Parathyroid adenoma (tissue), 2 donors: ENCODE results near the gene NCAN.

ENCODE experiments used
- H2AFZ ChIP-seq: fragments of 300-600 bp; sonication (generic); one replicate; pipeline ENCODE4 v1.7.0; 2017; ENCODE audit warnings: antibody characterized with exemption, mild to moderate bottlenecking
- H3K27ac ChIP-seq: fragments of 300-600 bp; sonication (generic); one replicate; pipeline ENCODE4 v1.7.0; 2017
- H3K27me3 ChIP-seq: fragments of 300-600 bp; sonication (generic); one replicate; pipeline ENCODE4 v1.7.0; 2017; ENCODE audit warnings: low read length; ENCODE audit not compliant: control insufficient read depth, insufficient read depth
- H3K36me3 ChIP-seq: fragments of 300-600 bp; sonication (generic); one replicate; pipeline ENCODE4 v1.7.0; 2017; ENCODE audit warnings: low read length; ENCODE audit not compliant: control insufficient read depth, insufficient read depth
- H3K4me1 ChIP-seq: fragments of 300-600 bp; sonication (generic); one replicate; pipeline ENCODE4 v1.7.0; 2017; ENCODE audit warnings: control low read depth
- H3K4me2 ChIP-seq: fragments of 300-600 bp; sonication (generic); one replicate; pipeline ENCODE4 v1.7.0; 2017; ENCODE audit warnings: low read length
- H3K4me3 ChIP-seq: fragments of 300-600 bp; sonication (generic); one replicate; pipeline ENCODE4 v1.7.0; 2017; ENCODE audit warnings: low read depth, low read length
- H3K79me2 ChIP-seq: fragments of 300-600 bp; sonication (generic); one replicate; pipeline ENCODE4 v1.7.0; 2017; ENCODE audit warnings: control low read depth
- H3K9ac ChIP-seq: fragments of 300-600 bp; sonication (generic); one replicate; pipeline ENCODE4 v1.7.0; 2017; ENCODE audit warnings: mild to moderate bottlenecking
- H3K9me3 ChIP-seq: fragments of 300-600 bp; sonication (generic); one replicate; pipeline ENCODE4 v1.7.0; 2017; ENCODE audit warnings: low read length; ENCODE audit not compliant: control insufficient read depth
- TF ChIP-seq, protein P1 (sequence below): fragments of 300-600 bp; sonication (generic); IDR thresholded peaks from one replicate; pipeline ENCODE4 v1.7.0; 2017; ENCODE audit warnings: antibody characterized with exemption, mild to moderate bottlenecking
- donor health status: primary hyperparathyroidism.

NCAN gene

DNA sequence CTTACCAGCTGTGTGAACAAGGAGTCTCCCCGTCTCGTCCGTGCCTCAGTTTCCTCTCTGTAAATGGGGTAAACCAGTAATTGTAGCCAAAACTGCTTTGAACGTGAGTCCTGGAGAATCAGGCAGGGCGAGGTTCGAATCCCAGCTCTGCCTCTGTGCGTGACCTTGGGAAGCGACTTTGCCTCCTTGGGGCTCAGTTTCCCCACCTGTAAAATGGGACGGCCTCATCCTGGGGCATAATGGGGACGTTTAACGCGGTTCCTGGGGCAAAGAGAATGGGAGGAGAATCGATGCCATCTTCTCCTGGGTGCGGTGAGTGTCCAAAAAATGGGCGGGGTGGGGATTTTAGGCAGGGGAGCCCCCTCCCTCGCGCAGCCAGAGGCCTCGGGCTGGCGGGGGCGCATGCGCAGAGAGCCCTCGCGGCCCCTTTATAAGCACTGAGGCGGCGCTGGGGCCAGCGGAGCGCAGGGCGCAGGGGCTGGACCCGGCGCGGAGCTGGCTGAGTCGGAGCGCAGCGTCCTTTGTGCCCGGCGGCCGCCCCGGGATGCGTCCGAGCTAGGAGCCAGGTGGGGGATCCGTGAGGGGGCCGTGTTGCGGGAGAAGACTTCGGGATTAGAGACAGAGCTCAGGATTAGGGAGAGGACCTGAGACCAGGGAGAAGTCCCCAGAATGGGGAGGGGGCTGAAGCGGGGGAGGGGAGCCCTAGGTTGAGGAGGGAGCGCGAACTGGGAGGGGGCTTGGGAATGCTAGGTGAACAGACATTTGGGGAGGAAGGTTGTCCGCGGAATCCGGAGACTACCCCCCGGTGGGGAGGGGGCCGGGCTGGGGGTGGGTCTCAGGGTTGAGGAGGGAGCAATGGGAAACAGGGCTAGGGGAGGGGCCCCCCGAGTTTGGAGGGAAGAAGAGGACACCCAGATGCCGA is at the start of gene NCAN:
NCAN (plus strand) TSS at position 460 of the 922 bp plus-strand sequence. CDS start 4,996 bp downstream, outside the sequence.
- peaks cover 7% of the 10 kb centered on the region for H3K27me3 ChIP-seq
- no peaks in the 10 kb centered on the region for H3K79me2 ChIP-seq
- H3K36me3 ChIP-seq, result no peaks in the 10 kb centered on the region
- H3K4me1 ChIP-seq, result no peaks in the 10 kb centered on the region
- no peaks in the 10 kb centered on the region for H3K9me3 ChIP-seq
- H3K27ac ChIP-seq, result no peak within 1 kb of the TSS
- H3K4me3 ChIP-seq, result no peak within 1 kb of the TSS
- H2AFZ ChIP-seq, result no peak within 1 kb of the TSS
- no peak within 1 kb of the TSS for H3K9ac ChIP-seq
- TF ChIP-seq, protein P1, sequence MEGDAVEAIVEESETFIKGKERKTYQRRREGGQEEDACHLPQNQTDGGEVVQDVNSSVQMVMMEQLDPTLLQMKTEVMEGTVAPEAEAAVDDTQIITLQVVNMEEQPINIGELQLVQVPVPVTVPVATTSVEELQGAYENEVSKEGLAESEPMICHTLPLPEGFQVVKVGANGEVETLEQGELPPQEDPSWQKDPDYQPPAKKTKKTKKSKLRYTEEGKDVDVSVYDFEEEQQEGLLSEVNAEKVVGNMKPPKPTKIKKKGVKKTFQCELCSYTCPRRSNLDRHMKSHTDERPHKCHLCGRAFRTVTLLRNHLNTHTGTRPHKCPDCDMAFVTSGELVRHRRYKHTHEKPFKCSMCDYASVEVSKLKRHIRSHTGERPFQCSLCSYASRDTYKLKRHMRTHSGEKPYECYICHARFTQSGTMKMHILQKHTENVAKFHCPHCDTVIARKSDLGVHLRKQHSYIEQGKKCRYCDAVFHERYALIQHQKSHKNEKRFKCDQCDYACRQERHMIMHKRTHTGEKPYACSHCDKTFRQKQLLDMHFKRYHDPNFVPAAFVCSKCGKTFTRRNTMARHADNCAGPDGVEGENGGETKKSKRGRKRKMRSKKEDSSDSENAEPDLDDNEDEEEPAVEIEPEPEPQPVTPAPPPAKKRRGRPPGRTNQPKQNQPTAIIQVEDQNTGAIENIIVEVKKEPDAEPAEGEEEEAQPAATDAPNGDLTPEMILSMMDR, result no peak
- H3K4me2 ChIP-seq, result no peak within 1 kb of the TSS

DNA sequence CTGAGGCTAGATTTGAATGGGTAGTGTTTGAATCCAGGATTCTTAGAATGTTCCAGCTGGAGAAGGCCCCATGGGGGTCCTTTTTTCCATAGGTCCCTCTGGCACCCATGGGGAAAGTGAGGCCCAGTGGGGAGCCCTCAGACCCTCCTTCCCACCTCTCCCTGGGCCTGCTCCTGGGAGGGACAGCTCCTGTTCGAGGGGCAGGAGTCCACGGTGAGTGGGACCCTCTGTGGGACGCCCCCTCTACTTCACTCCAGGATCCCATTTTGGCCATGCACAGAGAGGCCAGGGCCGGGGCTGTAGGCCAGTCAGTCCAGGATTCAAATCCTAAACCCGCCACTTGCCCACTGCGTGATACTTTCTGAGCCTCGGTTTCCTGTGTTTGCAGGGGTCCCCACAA is 49.3 kb upstream of the NCAN start:
- no peaks in the 10 kb centered on the region for H3K27me3 ChIP-seq
- no peak overlapping the region for H3K4me3 ChIP-seq
- H3K4me2 ChIP-seq, result no peak overlapping the region
- H3K9me3 ChIP-seq, result no peaks in the 10 kb centered on the region
- H3K36me3 ChIP-seq, result no peaks in the 10 kb centered on the region
- no peaks in the 10 kb centered on the region for H3K4me1 ChIP-seq
- TF ChIP-seq, protein P1, result no peak
- H3K9ac ChIP-seq, result no peak overlapping the region
- no peak overlapping the region for H2AFZ ChIP-seq
- H3K27ac ChIP-seq, result no peak overlapping the region
- H3K79me2 ChIP-seq, result no peaks in the 10 kb centered on the region

DNA sequence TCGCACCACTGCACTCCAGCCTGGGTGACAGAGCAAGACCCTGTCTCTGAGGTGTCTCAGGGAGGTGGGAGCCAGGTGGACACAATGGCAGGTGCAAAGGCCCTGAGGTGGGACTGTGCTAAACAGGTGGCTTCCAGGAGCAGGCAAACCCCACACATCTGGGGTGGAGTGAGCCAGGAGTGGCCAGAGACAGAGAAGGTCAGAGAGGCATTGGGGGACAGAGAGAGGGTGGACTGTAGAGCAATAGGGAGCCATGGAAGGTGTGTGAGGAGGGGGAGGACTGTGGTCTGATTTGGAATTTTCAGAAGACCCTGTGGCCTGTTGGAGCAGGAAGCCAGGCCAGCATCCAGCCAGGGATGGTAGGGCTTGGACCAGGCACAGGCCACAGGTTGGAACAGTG is 46.4 kb upstream of the NCAN start:
- H2AFZ ChIP-seq, result no peak overlapping the region
- H3K9me3 ChIP-seq, result no peaks in the 10 kb centered on the region
- no peaks in the 10 kb centered on the region for H3K36me3 ChIP-seq
- no peaks in the 10 kb centered on the region for H3K27me3 ChIP-seq
- H3K79me2 ChIP-seq, result no peaks in the 10 kb centered on the region
- H3K4me2 ChIP-seq, result no peak overlapping the region
- no peak overlapping the region for H3K9ac ChIP-seq
- no peak overlapping the region for H3K27ac ChIP-seq
- H3K4me3 ChIP-seq, result no peak overlapping the region
- TF ChIP-seq, protein P1, result no peak
- peaks cover 2% of the 10 kb centered on the region for H3K4me1 ChIP-seq

DNA sequence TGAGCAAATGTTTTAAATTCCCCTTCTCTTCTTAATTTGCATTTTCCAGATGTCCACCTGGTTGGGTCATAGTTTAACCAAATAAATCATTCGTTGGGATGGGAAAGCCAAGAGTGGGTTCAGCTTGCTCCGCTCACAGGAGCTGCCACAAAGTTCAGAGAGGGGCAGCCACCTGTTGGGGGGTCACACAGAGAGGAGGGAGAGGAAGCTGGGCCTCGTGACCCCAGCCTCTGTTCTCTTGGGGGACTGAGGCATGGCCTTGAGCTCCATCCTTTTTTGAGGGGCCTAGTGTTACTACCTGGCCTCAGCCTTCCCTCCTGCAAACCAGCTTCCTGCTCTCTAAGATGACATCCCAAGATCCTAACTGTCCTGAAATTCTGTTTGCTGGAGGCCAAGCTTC is 44.1 kb upstream of the NCAN start:
- H3K4me3 ChIP-seq, result no peak overlapping the region
- H3K9me3 ChIP-seq, result no peaks in the 10 kb centered on the region
- H3K36me3 ChIP-seq, result no peaks in the 10 kb centered on the region
- no peak overlapping the region for H2AFZ ChIP-seq
- no peak overlapping the region for H3K9ac ChIP-seq
- TF ChIP-seq, protein P1, result no peak
- H3K27ac ChIP-seq, result no peak overlapping the region
- no peak overlapping the region for H3K4me2 ChIP-seq
- H3K4me1 ChIP-seq, result peaks cover 2% of the 10 kb centered on the region
- H3K79me2 ChIP-seq, result no peaks in the 10 kb centered on the region
- no peaks in the 10 kb centered on the region for H3K27me3 ChIP-seq
